ENCODE results near the gene GNAS-AS1. TPM values are rescaled to one million over a fixed set of nuclear protein-coding genes. Genes with fewer than 3 reads are reported as not detected.

GNAS-AS1 gene
- total and polyA plus RNA-seq, 2 of the 8 experiments (the other 6 are each of a cell fraction or from before 2014, with no cell fraction given): 4.7 to 13.7 TPM

DNA sequence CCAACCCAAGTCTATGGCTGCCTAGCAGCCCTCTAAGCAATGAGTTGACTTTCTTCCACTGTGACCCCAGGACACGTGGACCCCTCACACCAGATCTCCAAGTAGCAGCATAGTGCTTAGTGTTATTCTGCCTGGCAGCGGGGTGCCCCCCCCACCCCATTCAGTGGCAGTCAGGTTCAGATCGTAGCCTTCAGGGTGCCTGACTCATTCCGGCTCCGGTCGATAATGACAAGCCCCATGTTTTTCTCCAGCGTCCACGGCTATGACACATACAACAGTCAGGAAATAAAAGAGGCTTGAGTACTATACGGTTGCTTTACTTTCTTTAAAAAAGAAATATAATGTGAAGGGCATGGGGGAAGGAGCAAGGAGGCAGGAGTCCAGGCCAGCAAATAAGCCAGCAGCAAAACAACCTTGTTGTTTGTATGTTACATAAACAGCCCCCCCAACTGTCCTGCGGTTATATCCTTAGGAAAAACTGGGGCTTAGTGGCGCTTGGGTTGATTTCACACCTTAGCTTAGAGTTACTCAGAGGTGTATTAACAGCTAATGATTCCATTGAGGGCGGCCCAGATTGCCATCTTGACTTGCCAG is 24.9 kb upstream of the GNAS-AS1 start (continued):
- TF ChIP-seq, protein P1, sequence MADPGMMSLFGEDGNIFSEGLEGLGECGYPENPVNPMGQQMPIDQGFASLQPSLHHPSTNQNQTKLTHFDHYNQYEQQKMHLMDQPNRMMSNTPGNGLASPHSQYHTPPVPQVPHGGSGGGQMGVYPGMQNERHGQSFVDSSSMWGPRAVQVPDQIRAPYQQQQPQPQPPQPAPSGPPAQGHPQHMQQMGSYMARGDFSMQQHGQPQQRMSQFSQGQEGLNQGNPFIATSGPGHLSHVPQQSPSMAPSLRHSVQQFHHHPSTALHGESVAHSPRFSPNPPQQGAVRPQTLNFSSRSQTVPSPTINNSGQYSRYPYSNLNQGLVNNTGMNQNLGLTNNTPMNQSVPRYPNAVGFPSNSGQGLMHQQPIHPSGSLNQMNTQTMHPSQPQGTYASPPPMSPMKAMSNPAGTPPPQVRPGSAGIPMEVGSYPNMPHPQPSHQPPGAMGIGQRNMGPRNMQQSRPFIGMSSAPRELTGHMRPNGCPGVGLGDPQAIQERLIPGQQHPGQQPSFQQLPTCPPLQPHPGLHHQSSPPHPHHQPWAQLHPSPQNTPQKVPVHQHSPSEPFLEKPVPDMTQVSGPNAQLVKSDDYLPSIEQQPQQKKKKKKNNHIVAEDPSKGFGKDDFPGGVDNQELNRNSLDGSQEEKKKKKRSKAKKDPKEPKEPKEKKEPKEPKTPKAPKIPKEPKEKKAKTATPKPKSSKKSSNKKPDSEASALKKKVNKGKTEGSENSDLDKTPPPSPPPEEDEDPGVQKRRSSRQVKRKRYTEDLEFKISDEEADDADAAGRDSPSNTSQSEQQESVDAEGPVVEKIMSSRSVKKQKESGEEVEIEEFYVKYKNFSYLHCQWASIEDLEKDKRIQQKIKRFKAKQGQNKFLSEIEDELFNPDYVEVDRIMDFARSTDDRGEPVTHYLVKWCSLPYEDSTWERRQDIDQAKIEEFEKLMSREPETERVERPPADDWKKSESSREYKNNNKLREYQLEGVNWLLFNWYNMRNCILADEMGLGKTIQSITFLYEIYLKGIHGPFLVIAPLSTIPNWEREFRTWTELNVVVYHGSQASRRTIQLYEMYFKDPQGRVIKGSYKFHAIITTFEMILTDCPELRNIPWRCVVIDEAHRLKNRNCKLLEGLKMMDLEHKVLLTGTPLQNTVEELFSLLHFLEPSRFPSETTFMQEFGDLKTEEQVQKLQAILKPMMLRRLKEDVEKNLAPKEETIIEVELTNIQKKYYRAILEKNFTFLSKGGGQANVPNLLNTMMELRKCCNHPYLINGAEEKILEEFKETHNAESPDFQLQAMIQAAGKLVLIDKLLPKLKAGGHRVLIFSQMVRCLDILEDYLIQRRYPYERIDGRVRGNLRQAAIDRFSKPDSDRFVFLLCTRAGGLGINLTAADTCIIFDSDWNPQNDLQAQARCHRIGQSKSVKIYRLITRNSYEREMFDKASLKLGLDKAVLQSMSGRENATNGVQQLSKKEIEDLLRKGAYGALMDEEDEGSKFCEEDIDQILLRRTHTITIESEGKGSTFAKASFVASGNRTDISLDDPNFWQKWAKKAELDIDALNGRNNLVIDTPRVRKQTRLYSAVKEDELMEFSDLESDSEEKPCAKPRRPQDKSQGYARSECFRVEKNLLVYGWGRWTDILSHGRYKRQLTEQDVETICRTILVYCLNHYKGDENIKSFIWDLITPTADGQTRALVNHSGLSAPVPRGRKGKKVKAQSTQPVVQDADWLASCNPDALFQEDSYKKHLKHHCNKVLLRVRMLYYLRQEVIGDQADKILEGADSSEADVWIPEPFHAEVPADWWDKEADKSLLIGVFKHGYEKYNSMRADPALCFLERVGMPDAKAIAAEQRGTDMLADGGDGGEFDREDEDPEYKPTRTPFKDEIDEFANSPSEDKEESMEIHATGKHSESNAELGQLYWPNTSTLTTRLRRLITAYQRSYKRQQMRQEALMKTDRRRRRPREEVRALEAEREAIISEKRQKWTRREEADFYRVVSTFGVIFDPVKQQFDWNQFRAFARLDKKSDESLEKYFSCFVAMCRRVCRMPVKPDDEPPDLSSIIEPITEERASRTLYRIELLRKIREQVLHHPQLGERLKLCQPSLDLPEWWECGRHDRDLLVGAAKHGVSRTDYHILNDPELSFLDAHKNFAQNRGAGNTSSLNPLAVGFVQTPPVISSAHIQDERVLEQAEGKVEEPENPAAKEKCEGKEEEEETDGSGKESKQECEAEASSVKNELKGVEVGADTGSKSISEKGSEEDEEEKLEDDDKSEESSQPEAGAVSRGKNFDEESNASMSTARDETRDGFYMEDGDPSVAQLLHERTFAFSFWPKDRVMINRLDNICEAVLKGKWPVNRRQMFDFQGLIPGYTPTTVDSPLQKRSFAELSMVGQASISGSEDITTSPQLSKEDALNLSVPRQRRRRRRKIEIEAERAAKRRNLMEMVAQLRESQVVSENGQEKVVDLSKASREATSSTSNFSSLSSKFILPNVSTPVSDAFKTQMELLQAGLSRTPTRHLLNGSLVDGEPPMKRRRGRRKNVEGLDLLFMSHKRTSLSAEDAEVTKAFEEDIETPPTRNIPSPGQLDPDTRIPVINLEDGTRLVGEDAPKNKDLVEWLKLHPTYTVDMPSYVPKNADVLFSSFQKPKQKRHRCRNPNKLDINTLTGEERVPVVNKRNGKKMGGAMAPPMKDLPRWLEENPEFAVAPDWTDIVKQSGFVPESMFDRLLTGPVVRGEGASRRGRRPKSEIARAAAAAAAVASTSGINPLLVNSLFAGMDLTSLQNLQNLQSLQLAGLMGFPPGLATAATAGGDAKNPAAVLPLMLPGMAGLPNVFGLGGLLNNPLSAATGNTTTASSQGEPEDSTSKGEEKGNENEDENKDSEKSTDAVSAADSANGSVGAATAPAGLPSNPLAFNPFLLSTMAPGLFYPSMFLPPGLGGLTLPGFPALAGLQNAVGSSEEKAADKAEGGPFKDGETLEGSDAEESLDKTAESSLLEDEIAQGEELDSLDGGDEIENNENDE (IDR thresholded peaks at IDR 0.05; ENCODE audit: insufficient replicate concordance, low read length): no peak
- TF ChIP-seq RFX5 (IDR thresholded peaks at IDR 0.05; ENCODE audit: borderline replicate concordance, low read depth, low read length) (no peak), SIRT6 (IDR thresholded peaks at IDR 0.05; ENCODE audit: low read length) (no peak), GABPA (IDR thresholded peaks at IDR 0.05; ENCODE audit: borderline replicate concordance, insufficient read depth, low read length) (no peak), TAF1 (IDR thresholded peaks at IDR 0.05; ENCODE audit: low read depth, low read length) (no peak)
- TF ChIP-seq, protein P2, sequence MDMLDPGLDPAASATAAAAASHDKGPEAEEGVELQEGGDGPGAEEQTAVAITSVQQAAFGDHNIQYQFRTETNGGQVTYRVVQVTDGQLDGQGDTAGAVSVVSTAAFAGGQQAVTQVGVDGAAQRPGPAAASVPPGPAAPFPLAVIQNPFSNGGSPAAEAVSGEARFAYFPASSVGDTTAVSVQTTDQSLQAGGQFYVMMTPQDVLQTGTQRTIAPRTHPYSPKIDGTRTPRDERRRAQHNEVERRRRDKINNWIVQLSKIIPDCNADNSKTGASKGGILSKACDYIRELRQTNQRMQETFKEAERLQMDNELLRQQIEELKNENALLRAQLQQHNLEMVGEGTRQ (IDR thresholded peaks at IDR 0.05; ENCODE audit: low read length): no peak
